HEK293 (cell line): ENCODE results near the gene PHKA2.

Source experiments
- CTCF ChIA-PET: fragments of 350-600 bp; formaldehyde crosslinking; extraction: SDS; loops from one replicate; lab custom pipeline; 2021; ENCODE audit warnings: antibody characterized with exemption; lab: Yijun Ruan, JAX
- POLR2A ChIA-PET: fragments of 300-600 bp; formaldehyde crosslinking; extraction: SDS; loops from one replicate; lab custom pipeline; 2020; ENCODE audit warnings: antibody characterized with exemption, inconsistent platforms; lab: Yijun Ruan, JAX
- H3K27ac ChIP-seq: fragments of 200-500 bp; sonication (Bioruptor generic); 2 replicates; pipeline ENCODE4 v1.5.1; 2014; ENCODE audit warnings: low read depth, low read length, control low read depth, inconsistent platforms; ENCODE audit errors: extremely low read depth
- H3K36me3 ChIP-seq, 2 experiments: fragments of 200-500 bp in 1 of 2; sonication (Bioruptor generic) in 1 of 2; 1 replicate in 1 of 2; 2 replicates in 1 of 2; pipeline ENCODE4 v1.5.1; 2014 to 2017; ENCODE audit warnings: inconsistent platforms in 2 of 2, low read length in 2 of 2; ENCODE audit not compliant: control insufficient read depth in 2 of 2, insufficient read depth in 1 of 2
- H3K4me1 ChIP-seq: fragments of 200-500 bp; sonication (Bioruptor generic); 2 replicates; pipeline ENCODE4 v1.5.1; 2014; ENCODE audit warnings: mild to moderate bottlenecking, low read length, inconsistent platforms; ENCODE audit not compliant: control insufficient read depth, insufficient read depth
- H3K4me3 ChIP-seq: 2 replicates; pipeline ENCODE4 v1.5.1; 2011; ENCODE audit warnings: low read depth, mild to moderate bottlenecking, control low read depth, low read length, moderate library complexity
- H3K9me3 ChIP-seq: fragments of 200-500 bp; sonication (Bioruptor generic); 2 replicates; pipeline ENCODE4 v1.5.1; 2014; ENCODE audit warnings: low read depth, low read length, inconsistent platforms; ENCODE audit not compliant: control insufficient read depth, insufficient read depth
- ZNF473 ChIP-seq: fragments of 450-650 bp; formaldehyde crosslinking; IDR thresholded peaks from 2 replicates; pipeline ENCODE4 v1.5.1; 2017; ENCODE audit warnings: missing biosample characterization, missing genetic modification characterization
- ZNF654 ChIP-seq: fragments of 450-650 bp; formaldehyde crosslinking; IDR thresholded peaks from 2 replicates; pipeline ENCODE4 v1.5.1; 2016; ENCODE audit warnings: low read depth, missing biosample characterization, missing genetic modification characterization
- ZNF670 ChIP-seq: fragments of 450-650 bp; formaldehyde crosslinking; IDR thresholded peaks from 2 replicates; pipeline ENCODE4 v1.5.1; 2016; ENCODE audit warnings: missing biosample characterization, missing genetic modification characterization, low read depth
- ZNF76 ChIP-seq: fragments of 450-650 bp; formaldehyde crosslinking; IDR thresholded peaks from 2 replicates; pipeline ENCODE4; 2016; ENCODE audit warnings: low read depth, missing biosample characterization, missing genetic modification characterization, borderline replicate concordance
- TF ChIP-seq, protein P1 (sequence below): fragments of 450-650 bp; formaldehyde crosslinking; IDR thresholded peaks from 2 replicates; pipeline ENCODE4 v1.5.1; 2017; ENCODE audit warnings: missing biosample characterization, missing genetic modification characterization
- TF ChIP-seq, protein P2 (sequence below): fragments of 450-650 bp; formaldehyde crosslinking; IDR thresholded peaks from 2 replicates; pipeline ENCODE4 v1.5.1; 2017; ENCODE audit warnings: missing biosample characterization, missing genetic modification characterization
- TF ChIP-seq, protein P3 (sequence below): fragments of 450-650 bp; formaldehyde crosslinking; IDR thresholded peaks from 2 replicates; pipeline ENCODE4 v1.5.1; 2016; ENCODE audit warnings: missing biosample characterization, missing genetic modification characterization
- TF ChIP-seq, protein P4 (sequence below): fragments of 450-650 bp; formaldehyde crosslinking; IDR thresholded peaks from 2 replicates; pipeline ENCODE4 v1.5.1; 2016; ENCODE audit warnings: missing biosample characterization, missing genetic modification characterization
- TF ChIP-seq, protein P5 (sequence below): fragments of 450-650 bp; formaldehyde crosslinking; IDR thresholded peaks from 2 replicates; pipeline ENCODE4 v1.5.1; 2016; ENCODE audit warnings: missing biosample characterization, missing genetic modification characterization
- TF ChIP-seq, protein P6 (sequence below): fragments of 450-650 bp; formaldehyde crosslinking; IDR thresholded peaks from 2 replicates; pipeline ENCODE4 v1.5.0; 2017; ENCODE audit warnings: missing biosample characterization, missing genetic modification characterization, borderline replicate concordance

Gene PHKA2

DNA sequence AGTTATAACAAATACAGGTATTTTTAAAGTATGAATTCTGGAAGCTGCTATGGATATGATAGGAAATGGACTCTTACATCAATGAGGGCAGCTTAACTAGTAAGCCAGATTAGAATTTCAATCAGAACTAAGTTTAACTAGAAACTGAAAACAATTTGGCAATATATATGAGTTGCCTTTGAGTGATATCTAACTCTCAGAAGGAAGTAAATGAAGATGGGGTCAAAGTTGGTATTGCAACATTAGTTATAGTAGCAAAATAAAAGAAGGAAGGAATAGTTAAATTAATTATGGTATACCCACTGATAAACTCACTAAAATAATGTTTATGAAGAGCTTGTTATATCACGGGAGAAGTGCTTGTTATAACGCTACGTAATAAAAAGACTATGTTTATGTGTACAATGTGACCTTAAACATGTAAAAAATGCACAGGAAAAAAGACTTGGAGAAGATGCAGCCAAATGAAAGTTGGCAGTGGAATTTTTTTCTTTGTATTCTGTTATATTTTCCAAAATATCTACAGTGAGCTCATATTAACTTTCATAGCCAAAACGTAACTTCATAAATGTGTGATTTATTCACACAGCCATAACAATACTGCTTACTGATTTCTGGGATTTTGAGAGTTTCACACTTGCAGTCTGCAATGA is 34.5 kb downstream of the PHKA2 start (continued):
- TF ChIP-seq, protein P1, sequence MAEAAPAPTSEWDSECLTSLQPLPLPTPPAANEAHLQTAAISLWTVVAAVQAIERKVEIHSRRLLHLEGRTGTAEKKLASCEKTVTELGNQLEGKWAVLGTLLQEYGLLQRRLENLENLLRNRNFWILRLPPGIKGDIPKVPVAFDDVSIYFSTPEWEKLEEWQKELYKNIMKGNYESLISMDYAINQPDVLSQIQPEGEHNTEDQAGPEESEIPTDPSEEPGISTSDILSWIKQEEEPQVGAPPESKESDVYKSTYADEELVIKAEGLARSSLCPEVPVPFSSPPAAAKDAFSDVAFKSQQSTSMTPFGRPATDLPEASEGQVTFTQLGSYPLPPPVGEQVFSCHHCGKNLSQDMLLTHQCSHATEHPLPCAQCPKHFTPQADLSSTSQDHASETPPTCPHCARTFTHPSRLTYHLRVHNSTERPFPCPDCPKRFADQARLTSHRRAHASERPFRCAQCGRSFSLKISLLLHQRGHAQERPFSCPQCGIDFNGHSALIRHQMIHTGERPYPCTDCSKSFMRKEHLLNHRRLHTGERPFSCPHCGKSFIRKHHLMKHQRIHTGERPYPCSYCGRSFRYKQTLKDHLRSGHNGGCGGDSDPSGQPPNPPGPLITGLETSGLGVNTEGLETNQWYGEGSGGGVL (tag by site-specific recombination): no peak
- TF ChIP-seq ZNF76 (tag by site-specific recombination) (no peak), ZNF654 (tag by site-specific recombination) (no peak)
- TF ChIP-seq, all 188 proteins: peak for 0

DNA sequence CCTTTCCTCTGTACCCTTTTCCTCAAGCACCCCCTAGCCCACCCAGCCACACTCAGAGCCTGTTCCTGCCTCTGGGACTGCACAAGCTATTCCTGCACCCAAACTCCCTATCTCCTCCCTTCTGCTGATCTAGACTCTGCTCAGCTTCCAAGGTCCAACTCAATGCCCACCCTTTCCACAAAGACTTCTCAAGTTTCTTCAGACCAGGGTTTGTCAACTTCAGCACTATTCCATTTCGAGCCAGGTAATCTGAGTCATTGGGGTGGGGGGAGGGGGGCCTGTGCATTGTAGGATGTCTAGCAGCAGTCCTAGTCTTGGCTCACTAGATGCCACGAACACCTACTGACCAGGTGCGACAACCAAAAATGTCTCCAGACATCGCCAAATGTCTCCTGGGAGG is 37.3 kb downstream of the PHKA2 start:
- Histone ChIP-seq H3K9me3 (no peaks in the 10 kb centered on the region), H3K36me3 (peaks cover 8 to 46% of the 10 kb centered on the region in 2 experiments), H3K4me3 (no peak overlapping the region), H3K4me1 (no peaks in the 10 kb centered on the region), H3K27ac (no peak overlapping the region)
- ChIA-PET POLR2A (no interaction called here), CTCF (no interaction called here)
- TF ChIP-seq, protein P2, sequence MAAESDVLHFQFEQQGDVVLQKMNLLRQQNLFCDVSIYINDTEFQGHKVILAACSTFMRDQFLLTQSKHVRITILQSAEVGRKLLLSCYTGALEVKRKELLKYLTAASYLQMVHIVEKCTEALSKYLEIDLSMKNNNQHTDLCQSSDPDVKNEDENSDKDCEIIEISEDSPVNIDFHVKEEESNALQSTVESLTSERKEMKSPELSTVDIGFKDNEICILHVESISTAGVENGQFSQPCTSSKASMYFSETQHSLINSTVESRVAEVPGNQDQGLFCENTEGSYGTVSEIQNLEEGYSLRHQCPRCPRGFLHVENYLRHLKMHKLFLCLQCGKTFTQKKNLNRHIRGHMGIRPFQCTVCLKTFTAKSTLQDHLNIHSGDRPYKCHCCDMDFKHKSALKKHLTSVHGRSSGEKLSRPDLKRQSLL (tag by site-specific recombination): no peak
- no peak for TF ChIP-seq ZNF473
- TF ChIP-seq, protein P3, sequence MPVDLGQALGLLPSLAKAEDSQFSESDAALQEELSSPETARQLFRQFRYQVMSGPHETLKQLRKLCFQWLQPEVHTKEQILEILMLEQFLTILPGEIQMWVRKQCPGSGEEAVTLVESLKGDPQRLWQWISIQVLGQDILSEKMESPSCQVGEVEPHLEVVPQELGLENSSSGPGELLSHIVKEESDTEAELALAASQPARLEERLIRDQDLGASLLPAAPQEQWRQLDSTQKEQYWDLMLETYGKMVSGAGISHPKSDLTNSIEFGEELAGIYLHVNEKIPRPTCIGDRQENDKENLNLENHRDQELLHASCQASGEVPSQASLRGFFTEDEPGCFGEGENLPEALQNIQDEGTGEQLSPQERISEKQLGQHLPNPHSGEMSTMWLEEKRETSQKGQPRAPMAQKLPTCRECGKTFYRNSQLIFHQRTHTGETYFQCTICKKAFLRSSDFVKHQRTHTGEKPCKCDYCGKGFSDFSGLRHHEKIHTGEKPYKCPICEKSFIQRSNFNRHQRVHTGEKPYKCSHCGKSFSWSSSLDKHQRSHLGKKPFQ (tag by site-specific recombination): no peak
- TF ChIP-seq, protein P4, sequence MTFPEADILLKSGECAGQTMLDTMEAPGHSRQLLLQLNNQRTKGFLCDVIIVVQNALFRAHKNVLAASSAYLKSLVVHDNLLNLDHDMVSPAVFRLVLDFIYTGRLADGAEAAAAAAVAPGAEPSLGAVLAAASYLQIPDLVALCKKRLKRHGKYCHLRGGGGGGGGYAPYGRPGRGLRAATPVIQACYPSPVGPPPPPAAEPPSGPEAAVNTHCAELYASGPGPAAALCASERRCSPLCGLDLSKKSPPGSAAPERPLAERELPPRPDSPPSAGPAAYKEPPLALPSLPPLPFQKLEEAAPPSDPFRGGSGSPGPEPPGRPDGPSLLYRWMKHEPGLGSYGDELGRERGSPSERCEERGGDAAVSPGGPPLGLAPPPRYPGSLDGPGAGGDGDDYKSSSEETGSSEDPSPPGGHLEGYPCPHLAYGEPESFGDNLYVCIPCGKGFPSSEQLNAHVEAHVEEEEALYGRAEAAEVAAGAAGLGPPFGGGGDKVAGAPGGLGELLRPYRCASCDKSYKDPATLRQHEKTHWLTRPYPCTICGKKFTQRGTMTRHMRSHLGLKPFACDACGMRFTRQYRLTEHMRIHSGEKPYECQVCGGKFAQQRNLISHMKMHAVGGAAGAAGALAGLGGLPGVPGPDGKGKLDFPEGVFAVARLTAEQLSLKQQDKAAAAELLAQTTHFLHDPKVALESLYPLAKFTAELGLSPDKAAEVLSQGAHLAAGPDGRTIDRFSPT (tag by site-specific recombination): no peak
- TF ChIP-seq, protein P5, sequence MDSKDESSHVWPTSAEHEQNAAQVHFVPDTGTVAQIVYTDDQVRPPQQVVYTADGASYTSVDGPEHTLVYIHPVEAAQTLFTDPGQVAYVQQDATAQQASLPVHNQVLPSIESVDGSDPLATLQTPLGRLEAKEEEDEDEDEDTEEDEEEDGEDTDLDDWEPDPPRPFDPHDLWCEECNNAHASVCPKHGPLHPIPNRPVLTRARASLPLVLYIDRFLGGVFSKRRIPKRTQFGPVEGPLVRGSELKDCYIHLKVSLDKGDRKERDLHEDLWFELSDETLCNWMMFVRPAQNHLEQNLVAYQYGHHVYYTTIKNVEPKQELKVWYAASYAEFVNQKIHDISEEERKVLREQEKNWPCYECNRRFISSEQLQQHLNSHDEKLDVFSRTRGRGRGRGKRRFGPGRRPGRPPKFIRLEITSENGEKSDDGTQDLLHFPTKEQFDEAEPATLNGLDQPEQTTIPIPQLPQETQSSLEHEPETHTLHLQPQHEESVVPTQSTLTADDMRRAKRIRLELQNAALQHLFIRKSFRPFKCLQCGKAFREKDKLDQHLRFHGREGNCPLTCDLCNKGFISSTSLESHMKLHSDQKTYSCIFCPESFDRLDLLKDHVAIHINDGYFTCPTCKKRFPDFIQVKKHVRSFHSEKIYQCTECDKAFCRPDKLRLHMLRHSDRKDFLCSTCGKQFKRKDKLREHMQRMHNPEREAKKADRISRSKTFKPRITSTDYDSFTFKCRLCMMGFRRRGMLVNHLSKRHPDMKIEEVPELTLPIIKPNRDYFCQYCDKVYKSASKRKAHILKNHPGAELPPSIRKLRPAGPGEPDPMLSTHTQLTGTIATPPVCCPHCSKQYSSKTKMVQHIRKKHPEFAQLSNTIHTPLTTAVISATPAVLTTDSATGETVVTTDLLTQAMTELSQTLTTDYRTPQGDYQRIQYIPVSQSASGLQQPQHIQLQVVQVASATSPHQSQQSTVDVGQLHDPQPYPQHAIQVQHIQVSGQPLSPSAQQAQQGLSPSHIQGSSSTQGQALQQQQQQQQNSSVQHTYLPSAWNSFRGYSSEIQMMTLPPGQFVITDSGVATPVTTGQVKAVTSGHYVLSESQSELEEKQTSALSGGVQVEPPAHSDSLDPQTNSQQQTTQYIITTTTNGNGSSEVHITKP (tag by site-specific recombination): no peak
- no peak for TF ChIP-seq ZNF670 (tag by site-specific recombination)
- TF ChIP-seq, protein P6, sequence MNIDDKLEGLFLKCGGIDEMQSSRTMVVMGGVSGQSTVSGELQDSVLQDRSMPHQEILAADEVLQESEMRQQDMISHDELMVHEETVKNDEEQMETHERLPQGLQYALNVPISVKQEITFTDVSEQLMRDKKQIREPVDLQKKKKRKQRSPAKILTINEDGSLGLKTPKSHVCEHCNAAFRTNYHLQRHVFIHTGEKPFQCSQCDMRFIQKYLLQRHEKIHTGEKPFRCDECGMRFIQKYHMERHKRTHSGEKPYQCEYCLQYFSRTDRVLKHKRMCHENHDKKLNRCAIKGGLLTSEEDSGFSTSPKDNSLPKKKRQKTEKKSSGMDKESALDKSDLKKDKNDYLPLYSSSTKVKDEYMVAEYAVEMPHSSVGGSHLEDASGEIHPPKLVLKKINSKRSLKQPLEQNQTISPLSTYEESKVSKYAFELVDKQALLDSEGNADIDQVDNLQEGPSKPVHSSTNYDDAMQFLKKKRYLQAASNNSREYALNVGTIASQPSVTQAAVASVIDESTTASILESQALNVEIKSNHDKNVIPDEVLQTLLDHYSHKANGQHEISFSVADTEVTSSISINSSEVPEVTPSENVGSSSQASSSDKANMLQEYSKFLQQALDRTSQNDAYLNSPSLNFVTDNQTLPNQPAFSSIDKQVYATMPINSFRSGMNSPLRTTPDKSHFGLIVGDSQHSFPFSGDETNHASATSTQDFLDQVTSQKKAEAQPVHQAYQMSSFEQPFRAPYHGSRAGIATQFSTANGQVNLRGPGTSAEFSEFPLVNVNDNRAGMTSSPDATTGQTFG (tag by site-specific recombination): no peak
